Activated naive CD8-positive, alpha-beta T cell treated with anti-CD3 and anti-CD28 coated beads, Interleukin-2, amount 10 ng/mL, durations not matched to agents 7 days and 5 days (primary cell): ENCODE measurements around the gene CD109. TPM values are rescaled to one million over a fixed set of nuclear protein-coding genes. Genes with fewer than 3 reads are reported as not detected.
A peak's percentile ranks its signal among the peaks of the same experiment; 100 is the strongest.
"Not testable (repeated sequence)": the region's sequence is repeated elsewhere in the genome, so short reads cannot be mapped to it uniquely, and the experiment has no call there.

Experiments used
- ATAC-seq: fragments of 150-1000 bp; cut with Tn5 transposase; one replicate; pipeline ENCODE4 v1.10.0; 2021; ENCODE audit warnings: low read depth, moderate library complexity
- POLR2A ChIA-PET: fragments of 350-600 bp; sonication (Branson Sonifier 250); formaldehyde crosslinking; loops from one replicate; lab custom pipeline; 2021; ENCODE audit warnings: antibody characterized with exemption; lab: Charles Lee
- DNase-seq: peaks from one replicate; pipeline ENCODE4 v3.0.0; 2021
- H3K27ac Mint-ChIP-seq: one replicate; pipeline ENCODE4 v1.8.0; 2022; ENCODE audit warnings: mild to moderate bottlenecking, mixed read lengths
- H3K27me3 Mint-ChIP-seq: one replicate; pipeline ENCODE4 v1.8.0; 2022; ENCODE audit warnings: mild to moderate bottlenecking, moderate library complexity, mixed read lengths
- H3K36me3 Mint-ChIP-seq: one replicate; pipeline ENCODE4 v1.8.0; 2021; ENCODE audit warnings: mild to moderate bottlenecking, mixed read lengths
- H3K4me1 Mint-ChIP-seq: one replicate; pipeline ENCODE4 v1.8.0; 2021; ENCODE audit warnings: mixed read lengths
- H3K4me3 Mint-ChIP-seq: one replicate; pipeline ENCODE4 v1.8.0; 2022; ENCODE audit warnings: mild to moderate bottlenecking, moderate library complexity, mixed read lengths
- H3K9me3 Mint-ChIP-seq: one replicate; pipeline ENCODE4 v1.8.0; 2021; ENCODE audit warnings: mixed read lengths
- total RNA-seq, 2 experiments: library from RNA; stranded (reverse); gene quantifications; one replicate each; pipeline ENCODE4 v1.2.3, GENCODE V29; 2021

Gene CD109
- total RNA-seq, 2 experiments from 2014 or later = 1.6 to 1.8 TPM

DNA sequence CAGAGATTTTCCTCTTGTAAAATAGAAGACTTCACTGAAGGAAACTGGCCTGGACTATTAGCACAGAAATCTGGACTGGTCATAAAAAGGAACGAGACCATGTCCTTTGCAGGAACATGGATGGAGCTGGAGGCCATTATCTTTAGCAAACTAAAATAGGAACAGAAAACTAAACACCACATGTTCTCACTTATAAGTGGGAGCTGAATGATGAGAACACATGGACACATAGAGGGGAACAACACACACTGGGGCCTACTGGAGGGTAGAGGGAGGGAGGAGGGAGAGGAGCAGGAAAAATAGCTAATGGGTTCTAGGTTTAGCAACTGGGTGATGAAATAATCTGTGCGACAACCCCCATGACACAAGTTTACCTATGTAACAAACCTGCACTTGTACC is 27.5 kb downstream of the CD109 start:
- DNase-seq, H3K9me3 Mint-ChIP-seq, H3K27me3 Mint-ChIP-seq, H3K27ac Mint-ChIP-seq, POLR2A ChIA-PET, H3K4me3 Mint-ChIP-seq, H3K36me3 Mint-ChIP-seq, ATAC-seq: not testable (repeated sequence)
- H3K4me1 Mint-ChIP-seq = peaks cover 15% of the 10 kb centered on the region

DNA sequence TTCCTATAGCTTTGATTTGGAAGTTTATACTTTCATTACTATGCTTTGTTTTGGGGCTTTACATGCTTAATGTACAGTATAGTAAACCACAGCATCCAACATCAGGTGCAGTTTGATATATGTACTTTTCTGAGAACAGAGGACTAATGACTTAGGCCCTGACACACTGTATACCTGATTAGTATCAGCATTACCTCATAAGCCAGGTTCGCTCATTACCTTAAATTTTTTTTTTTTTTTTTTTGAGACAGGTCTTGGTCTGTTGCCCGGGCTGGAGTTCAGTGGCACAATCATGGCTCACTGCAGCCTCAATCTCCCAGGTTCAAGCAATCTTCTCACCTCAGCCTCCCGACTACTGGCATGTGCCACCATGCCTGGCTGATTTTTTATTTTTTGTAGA is 28.4 kb downstream of the CD109 start:
- Mint-ChIP-seq H3K27me3 (no peaks in the 10 kb centered on the region), H3K4me3 (no peak overlapping the region), H3K27ac (no peak overlapping the region), H3K9me3 (no peaks in the 10 kb centered on the region), H3K4me1 (peaks cover 17% of the 10 kb centered on the region), H3K36me3 (no peaks in the 10 kb centered on the region)
- DNase-seq = no peak
- no peak for ATAC-seq
- POLR2A ChIA-PET = no interaction called here

DNA sequence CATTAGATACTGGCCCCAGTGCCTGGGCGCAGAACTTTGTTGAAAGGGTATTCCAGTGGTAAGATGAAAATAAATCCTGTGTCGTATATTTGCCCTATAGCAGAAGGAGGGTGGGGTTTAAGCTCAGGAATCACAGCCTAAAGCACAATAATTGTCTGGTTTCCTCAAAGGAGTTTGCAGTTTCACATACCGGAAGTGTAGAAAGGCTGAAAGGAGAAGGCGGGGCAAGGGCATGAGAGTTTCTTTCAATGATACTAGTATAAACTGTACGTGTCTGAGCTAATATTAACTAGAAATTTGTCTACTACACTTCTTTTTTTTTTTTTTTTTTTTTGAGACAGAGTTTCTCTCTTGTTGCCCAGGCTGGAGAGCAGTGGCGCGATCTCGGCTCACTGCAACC is 29.2 kb downstream of the CD109 start:
- Mint-ChIP-seq H3K4me1 (peaks cover 17% of the 10 kb centered on the region), H3K27ac (peak overlapping the region; percentile 68), H3K4me3 (peak overlapping the region; percentile 66)
- not testable (repeated sequence) for H3K36me3 Mint-ChIP-seq, H3K27me3 Mint-ChIP-seq, H3K9me3 Mint-ChIP-seq, DNase-seq
- POLR2A ChIA-PET = interaction anchor here (0.6 kb wide), 2 partner anchors 11 to 13 kb away, joined by 3 to 5 read pairs; no protein-coding TSS in a partner anchor
- ATAC-seq = peak; percentile 89

DNA sequence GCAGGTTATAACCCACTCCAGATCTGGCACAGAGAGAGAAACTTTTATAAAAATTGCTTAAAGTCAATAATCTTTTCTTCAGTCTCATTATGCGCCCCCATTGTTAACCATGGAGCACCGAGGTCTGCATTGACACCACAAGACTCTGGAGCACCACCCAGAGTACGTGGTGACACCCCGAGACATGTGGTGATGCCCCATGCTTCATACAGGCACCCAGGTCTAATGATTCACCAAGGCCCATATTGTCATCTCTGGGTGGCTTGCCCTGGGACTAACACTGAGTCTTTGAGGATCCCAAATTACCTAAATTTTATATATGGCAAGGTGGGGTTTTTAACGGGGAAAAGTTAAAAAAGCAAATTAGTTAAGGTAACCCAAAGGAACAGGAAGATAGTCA is 31.1 kb downstream of the CD109 start:
- Mint-ChIP-seq H3K27ac (no peak overlapping the region), H3K36me3 (no peaks in the 10 kb centered on the region), H3K9me3 (no peaks in the 10 kb centered on the region), H3K4me1 (peaks cover 14% of the 10 kb centered on the region), H3K27me3 (no peaks in the 10 kb centered on the region), H3K4me3 (no peak overlapping the region)
- no peak for DNase-seq
- ATAC-seq = no peak
- POLR2A ChIA-PET = no interaction called here

DNA sequence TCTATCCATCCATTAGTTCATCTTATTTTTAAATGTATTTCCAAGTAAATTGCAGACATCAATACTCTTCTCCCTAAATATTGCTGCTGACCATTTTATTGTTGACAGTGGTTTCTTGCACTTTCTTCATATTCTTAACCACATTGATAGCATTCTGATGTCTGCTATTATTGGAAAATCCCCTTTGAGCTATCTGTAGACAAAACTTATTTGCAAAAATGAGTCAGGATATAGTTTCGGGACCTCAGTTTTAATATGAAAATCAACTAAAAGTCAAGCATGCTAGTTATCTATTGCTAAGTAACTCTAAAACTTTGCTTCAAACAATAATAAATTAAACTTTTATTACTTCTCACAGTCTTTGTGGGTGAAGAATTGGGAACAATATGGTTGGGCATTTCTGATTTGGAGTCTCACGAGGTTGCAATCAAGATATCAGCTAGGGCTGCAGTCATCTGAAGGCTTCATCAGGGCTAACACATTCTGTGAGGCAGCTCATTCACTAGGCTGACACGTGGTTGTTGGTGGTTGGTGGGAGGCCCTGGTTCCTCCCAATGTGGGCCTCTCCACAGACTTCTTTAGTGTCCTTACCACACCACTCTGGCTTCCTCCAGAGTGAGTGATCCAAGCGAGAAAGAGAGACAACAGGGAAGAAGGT is 32.7 kb downstream of the CD109 start:
- Mint-ChIP-seq H3K27me3 (no peaks in the 10 kb centered on the region), H3K4me1 (peaks cover 13% of the 10 kb centered on the region), H3K27ac (no peak overlapping the region), H3K9me3 (no peaks in the 10 kb centered on the region), H3K4me3 (no peak overlapping the region), H3K36me3 (no peaks in the 10 kb centered on the region)
- POLR2A ChIA-PET = no interaction called here
- DNase-seq (no peak), ATAC-seq (no peak)

DNA sequence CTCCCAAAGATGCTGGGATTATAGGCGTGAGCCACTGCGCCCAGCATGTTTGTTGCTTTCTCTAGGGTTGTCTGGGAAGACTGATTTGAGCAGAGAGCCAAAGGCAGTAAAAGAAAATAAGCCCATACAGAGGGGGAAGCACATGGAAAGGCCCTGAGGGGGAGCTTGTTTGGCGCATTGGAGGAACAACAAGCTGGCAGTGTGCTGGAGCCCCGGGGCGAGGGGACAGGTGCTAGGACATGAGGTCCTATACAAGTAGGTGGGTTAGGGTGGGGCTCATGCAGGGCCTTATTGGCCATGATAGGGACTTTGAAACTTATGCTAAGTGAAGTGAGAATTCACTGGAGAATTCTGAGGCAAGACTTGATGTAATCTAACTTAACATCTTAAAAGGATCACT is 35.3 kb downstream of the CD109 start:
- no peaks in the 10 kb centered on the region for H3K36me3 Mint-ChIP-seq
- H3K9me3 Mint-ChIP-seq = no peaks in the 10 kb centered on the region
- ATAC-seq (no peak), DNase-seq (no peak)
- H3K27ac Mint-ChIP-seq = no peak overlapping the region
- H3K4me1 Mint-ChIP-seq = peaks cover 11% of the 10 kb centered on the region
- H3K27me3 Mint-ChIP-seq = no peaks in the 10 kb centered on the region
- H3K4me3 Mint-ChIP-seq = no peak overlapping the region
- POLR2A ChIA-PET = no interaction called here

DNA sequence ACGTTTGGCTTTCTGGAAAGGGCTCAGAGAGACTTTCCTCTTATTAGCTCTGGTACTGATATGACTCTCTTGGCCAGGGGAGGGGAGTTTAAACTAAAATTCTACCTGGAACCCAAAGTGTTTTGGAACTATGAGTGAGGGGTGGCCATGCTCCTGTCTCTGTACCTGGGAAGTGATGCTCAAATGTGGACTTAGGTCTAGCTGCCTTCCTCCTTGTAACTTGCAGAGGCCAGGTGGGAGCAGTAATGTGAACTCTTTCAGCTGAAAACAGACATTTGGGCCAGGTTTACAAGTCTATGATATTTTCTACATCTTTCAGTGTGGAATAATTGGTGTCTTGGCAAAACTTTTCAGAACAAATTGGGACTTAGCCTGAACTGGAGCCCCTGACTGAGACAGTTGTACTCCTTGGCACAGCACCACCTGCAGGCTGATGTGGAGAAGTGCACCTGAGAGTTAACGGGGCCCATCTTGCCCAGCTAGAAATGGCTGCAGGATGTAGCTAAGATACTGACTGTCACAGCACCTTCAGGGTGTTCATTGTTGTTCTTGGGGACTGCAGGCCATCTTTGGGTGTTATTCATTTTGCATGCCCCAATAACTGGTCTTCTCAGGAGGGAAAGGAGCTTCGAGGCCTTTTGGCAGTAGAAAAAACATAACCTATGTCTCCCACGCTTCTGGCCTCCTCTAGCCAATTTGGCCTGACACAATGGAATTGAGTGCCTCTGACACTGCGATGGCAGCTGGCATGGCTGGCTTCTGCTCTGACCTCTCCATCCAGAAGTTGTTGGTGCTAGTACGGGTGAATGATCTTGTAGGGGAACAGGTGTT is 37.1 kb downstream of the CD109 start:
- H3K27me3 Mint-ChIP-seq = peaks cover 3% of the 10 kb centered on the region
- H3K27ac Mint-ChIP-seq = peak overlapping the region; percentile 23
- no peaks in the 10 kb centered on the region for H3K36me3 Mint-ChIP-seq
- ATAC-seq (peak; percentile 92), DNase-seq (peak; percentile 75)
- POLR2A ChIA-PET = interaction anchor here (1.3 kb wide), 1 partner anchor 79 kb away, joined by 4 read pairs; the partner anchor contains the start of gene SLC17A5
- H3K4me1 Mint-ChIP-seq = peaks cover 11% of the 10 kb centered on the region
- no peaks in the 10 kb centered on the region for H3K9me3 Mint-ChIP-seq
- H3K4me3 Mint-ChIP-seq = no peak overlapping the region

DNA sequence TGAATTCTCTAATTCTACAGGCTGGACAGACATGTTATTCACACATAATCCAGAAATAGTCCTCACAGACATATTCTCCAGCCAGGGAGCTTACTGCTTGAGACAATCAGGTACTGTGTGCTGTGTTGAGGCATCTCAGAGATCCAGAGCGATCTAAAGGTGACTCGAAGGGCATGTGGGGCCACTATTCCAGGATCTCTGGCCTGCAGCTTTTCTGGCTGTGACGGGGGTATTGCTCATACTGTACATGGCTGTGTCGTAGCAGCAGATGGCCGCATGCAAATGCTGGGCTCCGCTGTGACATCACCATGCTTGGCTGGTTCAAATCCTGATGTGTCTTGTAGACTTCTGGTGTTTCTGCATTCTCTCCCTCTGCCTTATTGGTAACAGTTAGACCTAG is 37.8 kb downstream of the CD109 start:
- Mint-ChIP-seq H3K36me3 (no peaks in the 10 kb centered on the region), H3K4me3 (no peak overlapping the region), H3K4me1 (peaks cover 9% of the 10 kb centered on the region), H3K27me3 (peaks cover 3% of the 10 kb centered on the region), H3K27ac (peak overlapping the region; percentile 23), H3K9me3 (no peaks in the 10 kb centered on the region)
- POLR2A ChIA-PET = interaction anchor here (1.3 kb wide), 1 partner anchor 80 kb away, joined by 4 read pairs; the partner anchor contains the start of gene SLC17A5
- ATAC-seq (no peak), DNase-seq (no peak)

DNA sequence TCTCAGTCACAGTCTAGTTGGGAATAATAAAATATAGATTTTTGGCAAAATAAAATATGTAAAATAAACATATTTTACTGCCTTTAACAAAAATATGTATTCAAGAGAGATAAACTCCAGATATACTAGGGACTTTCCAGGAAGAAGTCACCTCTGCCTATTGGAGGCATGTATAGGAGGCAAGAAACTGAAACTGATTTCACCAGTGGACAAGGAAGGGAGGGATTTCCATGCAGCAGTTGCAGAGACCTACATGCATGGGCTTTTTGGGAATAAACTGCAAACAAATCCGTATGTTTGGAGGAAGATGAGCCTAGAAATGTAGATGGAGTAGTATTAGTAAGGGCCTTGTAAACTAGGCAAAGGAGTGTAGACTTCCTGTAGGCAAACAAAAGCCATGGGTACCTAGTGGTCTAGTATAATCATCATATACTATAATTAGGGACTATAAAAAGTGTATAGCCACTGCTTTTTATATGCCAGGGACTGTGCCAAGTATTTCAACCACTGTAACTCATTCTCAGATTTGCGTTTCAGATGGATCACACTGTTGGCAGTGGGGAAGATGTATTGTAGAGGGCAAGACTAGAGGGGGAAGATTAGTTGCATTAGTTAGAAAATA is 38.9 kb downstream of the CD109 start:
- Mint-ChIP-seq H3K27ac (no peak overlapping the region), H3K36me3 (no peaks in the 10 kb centered on the region), H3K4me1 (peaks cover 7% of the 10 kb centered on the region), H3K4me3 (no peak overlapping the region), H3K27me3 (peaks cover 3% of the 10 kb centered on the region), H3K9me3 (no peaks in the 10 kb centered on the region)
- POLR2A ChIA-PET = no interaction called here
- DNase-seq (no peak), ATAC-seq (no peak)

DNA sequence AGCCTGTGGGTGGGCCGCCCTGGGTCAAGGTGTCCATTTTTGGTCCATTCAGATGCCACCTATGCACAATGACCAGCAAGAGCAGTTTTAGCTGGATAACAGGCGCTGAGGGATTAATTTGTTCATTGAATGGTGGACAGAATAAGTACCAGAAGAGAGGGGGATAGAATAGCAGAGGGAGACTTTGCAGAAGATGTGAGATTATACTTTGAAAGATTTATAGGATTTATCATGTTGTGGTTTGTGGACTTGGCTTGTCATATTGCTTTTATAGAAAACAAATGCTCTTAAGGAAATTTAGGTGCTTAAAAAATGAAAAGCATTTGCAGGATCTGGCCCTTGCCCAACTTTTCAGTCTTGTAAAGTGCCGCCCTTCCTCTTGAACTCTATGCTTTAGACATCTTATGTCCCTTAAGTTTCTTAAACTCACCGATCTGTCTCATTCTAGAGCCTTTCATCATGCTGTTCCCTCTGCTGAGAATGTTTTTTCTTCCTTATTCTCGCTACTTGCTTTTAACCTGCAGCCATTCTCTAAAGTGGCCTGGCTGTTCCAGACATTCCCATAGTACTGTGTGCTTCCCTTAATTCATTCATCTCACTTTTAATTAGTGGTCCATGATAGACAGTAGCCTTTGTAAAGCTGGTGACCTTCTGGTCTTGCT is 42.5 kb downstream of the CD109 start:
- H3K27ac Mint-ChIP-seq = no peak overlapping the region
- H3K27me3 Mint-ChIP-seq = peaks cover 3% of the 10 kb centered on the region
- H3K4me3 Mint-ChIP-seq = no peak overlapping the region
- DNase-seq (no peak), ATAC-seq (no peak)
- POLR2A ChIA-PET = no interaction called here
- no peaks in the 10 kb centered on the region for H3K36me3 Mint-ChIP-seq
- peaks cover 2% of the 10 kb centered on the region for H3K4me1 Mint-ChIP-seq
- no peaks in the 10 kb centered on the region for H3K9me3 Mint-ChIP-seq

DNA sequence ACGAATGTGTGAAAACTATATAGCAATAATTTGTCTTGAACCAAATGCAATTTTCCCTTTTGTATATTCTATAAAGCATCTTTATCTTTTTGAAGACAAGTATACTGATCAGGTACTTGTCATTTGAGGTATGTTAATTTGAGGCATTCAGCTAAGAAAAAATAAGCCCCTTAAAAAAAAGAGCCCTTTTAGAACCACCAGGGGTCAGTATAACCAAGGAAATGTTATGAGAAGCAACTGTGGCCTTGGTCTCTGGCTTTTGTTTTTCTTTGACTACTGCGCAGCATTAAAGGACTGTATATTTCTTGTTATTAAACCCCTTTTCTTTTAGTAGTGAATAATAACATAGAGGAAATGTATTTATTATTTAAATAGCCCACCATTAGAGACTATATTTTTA is 43.1 kb downstream of the CD109 start:
- H3K27me3 Mint-ChIP-seq = peaks cover 3% of the 10 kb centered on the region
- no peaks in the 10 kb centered on the region for H3K36me3 Mint-ChIP-seq
- H3K4me1 Mint-ChIP-seq = peaks cover 1% of the 10 kb centered on the region
- POLR2A ChIA-PET = interaction anchor here (0.5 kb wide), 1 partner anchor 154 kb away, joined by 4 read pairs; no protein-coding TSS in a partner anchor
- H3K4me3 Mint-ChIP-seq = no peak overlapping the region
- peak; percentile 39 for ATAC-seq
- no peak for DNase-seq
- H3K9me3 Mint-ChIP-seq = no peaks in the 10 kb centered on the region
- H3K27ac Mint-ChIP-seq = no peak overlapping the region

DNA sequence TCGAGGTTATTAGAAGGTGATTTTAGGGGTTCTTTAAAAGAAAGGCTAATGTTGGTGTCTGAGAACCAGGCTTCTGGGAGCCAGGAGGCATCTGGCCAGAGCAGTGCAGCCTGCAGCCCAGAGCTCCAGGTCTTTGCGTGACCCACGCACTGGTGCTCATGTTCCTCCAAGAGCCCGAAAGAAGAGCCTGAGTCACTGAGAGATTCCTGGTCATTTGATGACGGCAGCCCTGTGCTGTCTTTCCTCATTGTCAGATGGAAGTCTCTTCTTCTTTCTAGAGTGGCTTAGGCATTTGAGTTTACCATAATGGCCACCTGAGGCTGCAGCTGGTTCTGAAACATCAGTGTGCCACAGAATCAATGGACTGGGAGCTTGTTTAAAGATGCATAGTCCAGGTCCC is 46.4 kb downstream of the CD109 start:
- no peak overlapping the region for H3K4me3 Mint-ChIP-seq
- no peaks in the 10 kb centered on the region for H3K9me3 Mint-ChIP-seq
- H3K4me1 Mint-ChIP-seq = no peaks in the 10 kb centered on the region
- ATAC-seq = no peak
- DNase-seq = no peak
- H3K36me3 Mint-ChIP-seq = no peaks in the 10 kb centered on the region
- no peak overlapping the region for H3K27ac Mint-ChIP-seq
- POLR2A ChIA-PET = no interaction called here
- H3K27me3 Mint-ChIP-seq = peaks cover 2% of the 10 kb centered on the region

DNA sequence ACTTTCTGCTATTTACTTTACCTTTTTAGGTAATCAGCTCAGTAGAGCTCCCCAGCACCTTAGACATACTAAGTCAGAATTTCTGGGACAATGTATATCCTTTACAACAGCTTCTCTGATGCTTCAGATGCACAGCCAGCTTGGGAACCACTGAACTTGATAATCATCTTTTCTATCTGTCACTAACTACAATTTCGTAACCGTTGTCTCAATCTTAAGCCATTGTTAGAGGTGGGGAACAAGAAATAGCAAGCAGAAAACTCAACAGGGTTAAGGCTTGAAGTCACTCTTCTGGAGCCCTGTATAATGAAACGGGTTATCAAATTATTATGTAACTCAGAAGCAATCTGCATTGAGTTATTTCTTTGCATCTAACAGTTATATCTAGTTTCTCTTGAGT is 47.1 kb downstream of the CD109 start:
- Mint-ChIP-seq H3K27me3 (no peaks in the 10 kb centered on the region), H3K36me3 (no peaks in the 10 kb centered on the region), H3K27ac (no peak overlapping the region), H3K9me3 (no peaks in the 10 kb centered on the region), H3K4me1 (no peaks in the 10 kb centered on the region), H3K4me3 (no peak overlapping the region)
- ATAC-seq = no peak
- POLR2A ChIA-PET = no interaction called here
- DNase-seq = no peak
